HEK293T (cell line): ENCODE results near the gene ANKRD24.

Experiments
- ARNT ChIP-seq: fragments of 450-650 bp; IDR thresholded peaks from 2 replicates; pipeline ENCODE4 v1.6.1; 2017; ENCODE audit warnings: mild to moderate bottlenecking
- BHLHE40 ChIP-seq: fragments of 450-650 bp; IDR thresholded peaks from 2 replicates; pipeline ENCODE4 v1.6.1; 2016; ENCODE audit warnings: mild to moderate bottlenecking, moderate library complexity, borderline replicate concordance
- CTBP1 ChIP-seq: fragments of 450-650 bp; IDR thresholded peaks from 2 replicates; pipeline ENCODE4 v1.6.1; 2016; ENCODE audit warnings: borderline replicate concordance
- FOXK2 ChIP-seq: fragments of 450-650 bp; IDR thresholded peaks from 2 replicates; pipeline ENCODE4 v1.6.1; 2016; ENCODE audit warnings: mild to moderate bottlenecking
- TARDBP ChIP-seq: fragments of 450-650 bp; IDR thresholded peaks from 2 replicates; pipeline ENCODE4 v1.6.1; 2016

- TF ChIP-seq FOXK2 (no peak), BHLHE40 (no peak), TARDBP (no peak), ARNT (no peak), CTBP1 (no peak)
Measured at GRCh38 chr19:4267901-4268815, 85.7 kb downstream of the ANKRD24 start.
